HG02798 (cell line): ENCODE results near the gene CDKL5.

Experiments used
- ATAC-seq: cut with Tn5 transposase; IDR thresholded peaks from one replicate; pipeline ENCODE4 v1.9.1; 2021; ENCODE audit warnings: mild to moderate bottlenecking; ENCODE audit not compliant: unreplicated experiment, poor library complexity

Gene CDKL5

GRCh38 chrX:18638398-18638797, 213.0 kb downstream of the CDKL5 start:
- no peak for ATAC-seq

GRCh38 chrX:18639280-18639679, 213.9 kb downstream of the CDKL5 start:
- ATAC-seq = no peak

- no peak for ATAC-seq
Measured at GRCh38 chrX:18640686-18641085, 215.3 kb downstream of the CDKL5 start.

GRCh38 chrX:18643243-18643642, 217.8 kb downstream of the CDKL5 start:
- no peak for ATAC-seq

- no peak for ATAC-seq
Measured at GRCh38 chrX:18643853-18644252, 218.4 kb downstream of the CDKL5 start.

- no peak for ATAC-seq
Measured at GRCh38 chrX:18647621-18648020, 222.2 kb downstream of the CDKL5 start.

- ATAC-seq = no peak
Measured at GRCh38 chrX:18649498-18649951, 224.1 kb downstream of the CDKL5 start.

GRCh38 chrX:18650662-18651061, 225.3 kb downstream of the CDKL5 start:
- ATAC-seq = no peak

- ATAC-seq = no peak
Measured at GRCh38 chrX:18652636-18653035, 227.2 kb downstream of the CDKL5 start.

GRCh38 chrX:18654875-18655836, 229.7 kb downstream of the CDKL5 start:
- ATAC-seq = no peak

GRCh38 chrX:18661273-18661672, 235.9 kb downstream of the CDKL5 start:
- ATAC-seq = no peak

GRCh38 chrX:18664947-18665346, 239.5 kb downstream of the CDKL5 start:
- ATAC-seq = no peak

- no peak for ATAC-seq
Measured at GRCh38 chrX:18666614-18667013, 241.2 kb downstream of the CDKL5 start.

GRCh38 chrX:18668071-18668835, 242.8 kb downstream of the CDKL5 start:
- ATAC-seq = no peak

GRCh38 chrX:18672008-18672407, 246.6 kb downstream of the CDKL5 start, which contains the start of gene RS1:
TSS of gene RS1 (minus strand) at chrX:18672108. CDS start at chrX:18672068, 40 bp downstream.
- ATAC-seq = no peak

- peak; percentile 42 for ATAC-seq
Measured at GRCh38 chrX:18674417-18674787, 249.0 kb downstream of the CDKL5 start.

GRCh38 chrX:18674788-18675735, 249.7 kb downstream of the CDKL5 start:
- peak; percentile 91 for ATAC-seq

- ATAC-seq = no peak
Measured at GRCh38 chrX:18676050-18676449, 250.6 kb downstream of the CDKL5 start.

GRCh38 chrX:18676470-18676869, 251.1 kb downstream of the CDKL5 start:
- ATAC-seq = no peak
